Stimulated activated CD4-positive, alpha-beta T cell treated with anti-CD3 and anti-CD28 coated beads, Interleukin-4, amount 100 ng/mL, for 1 hour (primary cell): Measurements from ENCODE around the gene RBFA.

Experiments
- DNase-seq: peaks from one replicate; pipeline ENCODE4 v3.0.0-alpha.2; 2020

RBFA gene

GRCh38 chr18:80033181-80034067, 810 bp upstream of the RBFA start:
- peak; percentile 67 for DNase-seq

GRCh38 chr18:80034852-80035406, 695 bp downstream of the RBFA start:
- DNase-seq: no peak

- DNase-seq: no peak
Observed at GRCh38 chr18:80035997-80036396, 1.8 kb downstream of the RBFA start.

GRCh38 chr18:80037300-80037699, 3.1 kb downstream of the RBFA start:
- DNase-seq: no peak

- DNase-seq: no peak
Observed at GRCh38 chr18:80037869-80038630, 3.8 kb downstream of the RBFA start.

- no peak for DNase-seq
Observed at GRCh38 chr18:80040515-80040914, 6.3 kb downstream of the RBFA start.

- DNase-seq: no peak
Observed at GRCh38 chr18:80041424-80041823, 7.2 kb downstream of the RBFA start.

- no peak for DNase-seq
Observed at GRCh38 chr18:80042785-80043184, 8.6 kb downstream of the RBFA start.

GRCh38 chr18:80044072-80044471, 9.8 kb downstream of the RBFA start:
- DNase-seq: no peak

- no peak for DNase-seq
Observed at GRCh38 chr18:80046011-80046410, 11.8 kb downstream of the RBFA start.

GRCh38 chr18:80046431-80046830, 12.2 kb downstream of the RBFA start:
- no peak for DNase-seq

GRCh38 chr18:80046961-80047541, 12.8 kb downstream of the RBFA start:
- no peak for DNase-seq

- DNase-seq: no peak
Observed at GRCh38 chr18:80050797-80051196, 16.6 kb downstream of the RBFA start.

GRCh38 chr18:80056095-80056494, 21.9 kb downstream of the RBFA start:
- DNase-seq: no peak

- DNase-seq: no peak
Observed at GRCh38 chr18:80059945-80060344, 25.7 kb downstream of the RBFA start.

- no peak for DNase-seq
Observed at GRCh38 chr18:80065705-80066104, 31.5 kb downstream of the RBFA start.

GRCh38 chr18:80067321-80067720, 33.1 kb downstream of the RBFA start:
- DNase-seq: no peak

- DNase-seq: no peak
Observed at GRCh38 chr18:80067897-80068296, 33.7 kb downstream of the RBFA start.

GRCh38 chr18:80068571-80069272, 34.5 kb downstream of the RBFA start:
- no peak for DNase-seq

- DNase-seq: no peak
Observed at GRCh38 chr18:80070825-80071224, 36.6 kb downstream of the RBFA start.

- DNase-seq: no peak
Observed at GRCh38 chr18:80074183-80074582, 39.9 kb downstream of the RBFA start.

- DNase-seq: no peak
Observed at GRCh38 chr18:80074697-80075096, 40.5 kb downstream of the RBFA start.

GRCh38 chr18:80075940-80076339, 41.7 kb downstream of the RBFA start:
- no peak for DNase-seq
